Spleen (tissue), 7 donors: ENCODE measurements around the gene PKD1L1.

Experiments
- POLR2A ChIP-seq, 3 donors: fragments of 450-650 bp; IDR thresholded peaks; one replicate each; pipeline ENCODE4 v1.5.1; 2017; ENCODE audit warnings: antibody characterized with exemption in 3 of 3, mild to moderate bottlenecking in 1 of 3
- TF ChIP-seq, protein P1 (sequence below), 11 experiments: fragments of 200-600 bp in 7 of 11; fragments of 450-650 bp in 4 of 11; sonication (generic) in 4 of 11; IDR thresholded peaks in 8 of 11; conservative IDR thresholded peaks in 3 of 11; 1 replicate in 7 of 11; 2 replicates in 4 of 11; pipeline versions ENCODE4 v1.4.0 to v1.8.0; 2016 to 2021; ENCODE audit warnings: antibody characterized with exemption in 11 of 11, inconsistent platforms in 4 of 11, mild to moderate bottlenecking in 1 of 11
- donor health status: DM: no; HTN: no; CAD: no; lungs with moderate emphysema.
- donor health status: DM: no; HTN: no; CAD: no.
- donor health status: DM: no; HTN: no; CAD: no.

DNA sequence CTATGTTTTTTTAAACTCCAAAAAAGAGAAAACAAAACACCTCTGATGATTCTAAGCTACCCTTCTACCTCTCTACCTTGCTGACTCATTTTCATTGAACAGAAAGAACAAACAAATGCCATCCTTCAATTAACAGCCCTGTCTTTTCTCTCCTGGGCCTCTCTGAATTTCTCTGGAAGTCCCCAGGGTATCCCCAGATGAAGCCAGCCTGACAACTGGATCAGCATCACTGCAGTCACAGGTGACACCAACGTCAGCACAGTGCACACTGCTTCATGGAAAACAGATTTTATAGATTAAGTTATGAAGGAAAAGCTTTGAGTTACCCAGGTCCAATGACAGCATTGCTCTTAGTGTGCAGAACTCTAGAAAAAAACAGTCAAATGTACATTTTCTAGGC is 25.5 kb upstream of the PKD1L1 start:
- no peak for TF ChIP-seq POLR2A (IDR thresholded peaks at IDR 0.05)
- TF ChIP-seq, protein P1, sequence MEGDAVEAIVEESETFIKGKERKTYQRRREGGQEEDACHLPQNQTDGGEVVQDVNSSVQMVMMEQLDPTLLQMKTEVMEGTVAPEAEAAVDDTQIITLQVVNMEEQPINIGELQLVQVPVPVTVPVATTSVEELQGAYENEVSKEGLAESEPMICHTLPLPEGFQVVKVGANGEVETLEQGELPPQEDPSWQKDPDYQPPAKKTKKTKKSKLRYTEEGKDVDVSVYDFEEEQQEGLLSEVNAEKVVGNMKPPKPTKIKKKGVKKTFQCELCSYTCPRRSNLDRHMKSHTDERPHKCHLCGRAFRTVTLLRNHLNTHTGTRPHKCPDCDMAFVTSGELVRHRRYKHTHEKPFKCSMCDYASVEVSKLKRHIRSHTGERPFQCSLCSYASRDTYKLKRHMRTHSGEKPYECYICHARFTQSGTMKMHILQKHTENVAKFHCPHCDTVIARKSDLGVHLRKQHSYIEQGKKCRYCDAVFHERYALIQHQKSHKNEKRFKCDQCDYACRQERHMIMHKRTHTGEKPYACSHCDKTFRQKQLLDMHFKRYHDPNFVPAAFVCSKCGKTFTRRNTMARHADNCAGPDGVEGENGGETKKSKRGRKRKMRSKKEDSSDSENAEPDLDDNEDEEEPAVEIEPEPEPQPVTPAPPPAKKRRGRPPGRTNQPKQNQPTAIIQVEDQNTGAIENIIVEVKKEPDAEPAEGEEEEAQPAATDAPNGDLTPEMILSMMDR (IDR thresholded peaks at IDR 0.05 in 8 of 11, conservative IDR thresholded peaks at IDR 0.05 in 3 of 11), result no peak
